ENCODE measurements around the gene ZNF570. TPM values are rescaled to one million over a fixed set of nuclear protein-coding genes. Genes with fewer than 3 reads are reported as not detected.

ZNF570 gene
- total RNA-seq (2016; rRNA removed; fragmentation: Illumina TruSeq; extraction: Trizol) = 4.4 and 6.0 TPM in 2 replicates
- total RNA-seq (2016; cell fraction: cytosol; rRNA removed; fragmentation: Illumina TruSeq; extraction: Trizol; ENCODE audit: low read depth) = 0.88 and 0.91 TPM in 2 replicates
- total RNA-seq (2016; cell fraction: insoluble cytoplasmic fraction; rRNA removed; fragmentation: Illumina TruSeq; extraction: Trizol) = 3.9 and 4.9 TPM in 2 replicates
- 2.0 TPM in 2 replicates for total RNA-seq (2016; cell fraction: membrane; rRNA removed; fragmentation: Illumina TruSeq; extraction: Trizol)
- 4.0 and 4.2 TPM in 2 replicates for total RNA-seq (2016; cell fraction: nucleus; rRNA removed; fragmentation: Illumina TruSeq; extraction: Trizol)
- 1.0 and 1.4 TPM in 2 replicates for polyA plus RNA-seq (2011; rRNA removed)
- polyA plus RNA-seq (2011; cell fraction: cytosol; rRNA removed) = 0.40 and 0.65 TPM in 2 replicates
- polyA plus RNA-seq (2011; cell fraction: nucleus; rRNA removed) = 1.1 and 1.6 TPM in 2 replicates
- 1.1 and 2.4 TPM in 2 replicates for polyA plus RNA-seq (2012)
- polyA plus RNA-seq (2016; cell fraction: cytosol; fragmentation: Illumina TruSeq; extraction: Trizol; ENCODE audit: low read depth) = 0.24 and 0.25 TPM in 2 replicates
- 2.4 and 2.5 TPM in 2 replicates for polyA plus RNA-seq (2016; cell fraction: insoluble cytoplasmic fraction; fragmentation: Illumina TruSeq; extraction: Trizol; ENCODE audit: low read depth)
- polyA plus RNA-seq (2016; cell fraction: membrane; fragmentation: Illumina TruSeq; extraction: Trizol; ENCODE audit: low read depth) = 0.48 and 0.62 TPM in 2 replicates
- 2.8 and 3.2 TPM in 2 replicates for polyA plus RNA-seq (2016; cell fraction: nucleus; fragmentation: Illumina TruSeq; extraction: Trizol; ENCODE audit: insufficient read depth, low read depth)
- 1.6 TPM in 1 of 2 replicates, not detected in the other for polyA minus RNA-seq (2011; rRNA and poly(A)+ RNA removed; ENCODE audit: low replicate concordance)
- polyA minus RNA-seq (2011; cell fraction: cytosol; rRNA and poly(A)+ RNA removed) = 0.62 and 3.3 TPM in 2 replicates
- polyA minus RNA-seq (2011; cell fraction: nucleus; rRNA and poly(A)+ RNA removed) = 5.0 and 8.3 TPM in 2 replicates
- percentile 46 among the genes with signal in this experiment for Bru-seq, nascent RNA
- percentile 55 among the genes with signal in this experiment for BruChase-seq, experiment 1, labeled RNA remaining after a 6-hour chase
- percentile 50 among the genes with signal in this experiment for BruChase-seq, experiment 2, labeled RNA remaining after a 2-hour chase
- long read RNA-seq, experiment 1 = 0 reads
- long read RNA-seq, experiment 2, partial matches to known transcripts = 0 of 4 reads
- long read RNA-seq, experiment 2, other reads (novel, unspliced or antisense) = 3 of 4 reads

GRCh38 chr19:37468961-37469777, at the start of gene ZNF570:
Gene ZNF570, plus strand, starts transcription at chr19:37469356. Its CDS starts 999 bp downstream, at chr19:37470355.
- Histone ChIP-seq H3K36me3 (replicated peaks in 1 of 2; ENCODE audit: control insufficient read depth in 1 of 2, insufficient read depth in 2 of 2, low read length in 2 of 2) (peaks cover 0 to 5% of the 10 kb centered on the region in 2 experiments; a peak in 1 of 5 replicates), H3K9me3 (ENCODE audit: low read length) (peaks cover 26% of the 10 kb centered on the region), H3K27ac (ENCODE audit: extremely low read length, insufficient read depth, low read length) (peak within 1 kb of the TSS; percentile 89), H2AFZ (ENCODE audit: low read length) (peak within 1 kb of the TSS; percentile 73), H3K27me3 (ENCODE audit: control insufficient read depth in 1 of 2, insufficient read depth in 2 of 2, low read length in 2 of 2) (no peaks in the 10 kb centered on the region; a peak in 1 of 5 replicates), H3K4me1 (ENCODE audit: insufficient read depth, low read length) (peaks cover 30% of the 10 kb centered on the region), H3K79me2 (ENCODE audit: insufficient read depth, low read length) (no peaks in the 10 kb centered on the region), H3K4me2 (ENCODE audit: low read depth, low read length) (peak within 1 kb of the TSS; percentile 83), H3K9ac (ENCODE audit: insufficient read depth, low read depth, low read length) (peak within 1 kb of the TSS; percentile 72), H4K20me1 (ENCODE audit: insufficient read depth, low read length) (no peaks in the 10 kb centered on the region), H3K4me3 (replicated peaks in 1 of 3; ENCODE audit: insufficient read depth in 1 of 3, low read depth in 2 of 3, low read length in 3 of 3) (peak within 1 kb of the TSS; percentile 80 to 94 (median 85))
- peak; percentile 71 for FAIRE-seq
- peak; percentile 72 for DNase-seq (ENCODE audit: low spot score)
- intact Hi-C loops (cut with micrococcal nuclease; ENCODE audit: unreplicated experiment) (loop anchor here (5.0 to 10.0 kb wide), 4 partner anchors 97 to 552 kb away; partner anchors contain the start of genes ZFP30, ZNF527, ZNF568 and ZNF829), in situ Hi-C loops (cut with HindIII; ENCODE audit: extremely low pct_ligation_motif_present, low pct_unique_long_range_greater_than_20kb) (no loop called here)
- 83% methylated on average over 11 of the region's 63 CpGs for WGBS (ENCODE audit: low lambda C conversion rate)
- no TSS peak for BruUV-seq (replicated peaks)
- ATAC-seq = peak; percentile 87
- POLR2A ChIA-PET = interaction anchor here (0.7 to 1.5 kb wide), 7 partner anchors 98 to 803 kb away, joined by 3 to 7 read pairs (median 3); partner anchors contain the start of genes ZNF345, ZNF461, ZNF527 and ZNF540
- CTCF ChIA-PET (ENCODE audit: low intra/inter-chr PET ratio, low total read pairs) = no interaction called here
- TF ChIP-seq ZNF503 (CRISPR knock-in tag; IDR thresholded peaks at IDR 0.05) = 0 out of 2 replicates have a peak, but pooled peaks have one; percentile 43
- TF ChIP-seq SUZ12 (IDR thresholded peaks at IDR 0.05; ENCODE audit: low read depth, low read length) = peak; percentile 56
- no peak for TF ChIP-seq ZNF101 (CRISPR knock-in tag; IDR thresholded peaks at IDR 0.05; ENCODE audit: borderline replicate concordance, low read depth)
- no peak for TF ChIP-seq MTF1 (CRISPR knock-in tag; IDR thresholded peaks at IDR 0.05)
- TF ChIP-seq SKI (IDR thresholded peaks at IDR 0.05; ENCODE audit: partially characterized antibody) = no peak
- peak; percentile 99 for TF ChIP-seq THAP11 (CRISPR knock-in tag; IDR thresholded peaks at IDR 0.05)
- peak; percentile 86 for TF ChIP-seq ZNF501 (CRISPR knock-in tag; IDR thresholded peaks at IDR 0.05)
